GM12872 (cell line): ENCODE results near the gene ZNF235.

Experiments
- TF ChIP-seq, protein P1 (sequence below): IDR thresholded peaks from 3 replicates; pipeline ENCODE4 v1.5.1; 2011; ENCODE audit warnings: low read depth, mild to moderate bottlenecking, low read length, moderate library complexity; ENCODE audit not compliant: insufficient read depth

Gene ZNF235

DNA sequence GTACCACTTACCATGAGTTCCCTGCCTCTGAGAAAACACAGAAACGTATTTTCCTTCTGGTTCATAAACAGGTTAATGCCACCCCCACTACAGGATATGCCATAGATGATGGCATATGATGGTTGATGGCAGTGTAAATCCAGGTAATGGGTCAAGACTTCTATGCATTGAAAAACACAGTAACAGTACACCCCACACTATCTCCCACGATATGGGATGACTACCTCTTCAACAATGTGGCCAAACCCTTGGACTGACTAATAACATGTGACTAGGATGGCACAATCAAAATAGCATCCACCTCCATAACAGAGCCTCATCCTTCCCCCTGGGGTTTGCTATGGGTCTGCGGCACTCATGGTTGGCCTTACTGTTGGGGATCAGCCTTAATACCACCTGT, 22.0 kb downstream of the ZNF235 start:
- TF ChIP-seq, protein P1, sequence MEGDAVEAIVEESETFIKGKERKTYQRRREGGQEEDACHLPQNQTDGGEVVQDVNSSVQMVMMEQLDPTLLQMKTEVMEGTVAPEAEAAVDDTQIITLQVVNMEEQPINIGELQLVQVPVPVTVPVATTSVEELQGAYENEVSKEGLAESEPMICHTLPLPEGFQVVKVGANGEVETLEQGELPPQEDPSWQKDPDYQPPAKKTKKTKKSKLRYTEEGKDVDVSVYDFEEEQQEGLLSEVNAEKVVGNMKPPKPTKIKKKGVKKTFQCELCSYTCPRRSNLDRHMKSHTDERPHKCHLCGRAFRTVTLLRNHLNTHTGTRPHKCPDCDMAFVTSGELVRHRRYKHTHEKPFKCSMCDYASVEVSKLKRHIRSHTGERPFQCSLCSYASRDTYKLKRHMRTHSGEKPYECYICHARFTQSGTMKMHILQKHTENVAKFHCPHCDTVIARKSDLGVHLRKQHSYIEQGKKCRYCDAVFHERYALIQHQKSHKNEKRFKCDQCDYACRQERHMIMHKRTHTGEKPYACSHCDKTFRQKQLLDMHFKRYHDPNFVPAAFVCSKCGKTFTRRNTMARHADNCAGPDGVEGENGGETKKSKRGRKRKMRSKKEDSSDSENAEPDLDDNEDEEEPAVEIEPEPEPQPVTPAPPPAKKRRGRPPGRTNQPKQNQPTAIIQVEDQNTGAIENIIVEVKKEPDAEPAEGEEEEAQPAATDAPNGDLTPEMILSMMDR = no peak

DNA sequence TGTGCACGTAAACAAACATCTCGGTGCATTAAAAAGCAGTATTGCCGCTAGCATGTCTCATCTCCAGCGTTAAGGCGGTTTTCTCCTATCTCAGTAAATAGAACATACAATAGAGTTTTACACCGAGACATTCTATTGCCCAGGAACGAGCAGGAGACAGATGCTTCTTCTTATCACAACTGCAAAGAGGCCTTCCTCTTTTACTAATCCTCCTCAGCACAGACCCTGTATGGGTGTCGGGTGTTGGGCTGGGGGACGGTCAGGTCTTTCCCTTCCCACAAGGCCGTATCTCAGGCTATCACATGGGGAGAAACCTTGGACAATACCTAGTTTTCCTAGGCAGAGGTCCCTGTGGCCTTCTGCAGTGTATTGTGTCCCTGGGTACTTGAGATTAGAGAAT, 23.9 kb downstream of the ZNF235 start:
- TF ChIP-seq, protein P1 = no peak

DNA sequence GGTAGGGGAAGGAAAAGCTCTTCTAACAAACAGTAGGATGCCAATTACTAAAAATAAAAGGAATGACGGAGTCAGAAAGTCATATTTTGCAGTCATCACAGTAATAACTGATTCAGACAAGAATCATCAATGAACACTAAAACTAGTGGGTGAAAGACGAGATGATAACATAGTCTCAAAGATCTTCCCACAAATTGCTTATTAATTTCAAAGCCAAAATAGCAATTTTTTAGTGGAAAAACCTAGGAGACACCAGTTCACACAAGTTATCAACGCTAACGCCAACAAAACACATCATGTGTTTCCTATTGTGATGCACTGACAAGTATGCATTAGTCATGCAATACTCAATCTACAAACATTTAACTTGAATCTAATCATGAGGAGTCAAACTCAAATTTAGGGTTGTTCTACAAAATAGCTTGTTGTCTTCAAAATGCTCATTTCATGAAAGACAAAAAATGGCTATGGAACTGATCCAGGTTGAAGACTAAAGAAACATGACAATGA, 26.6 kb downstream of the ZNF235 start:
- TF ChIP-seq, protein P1 = no peak

DNA sequence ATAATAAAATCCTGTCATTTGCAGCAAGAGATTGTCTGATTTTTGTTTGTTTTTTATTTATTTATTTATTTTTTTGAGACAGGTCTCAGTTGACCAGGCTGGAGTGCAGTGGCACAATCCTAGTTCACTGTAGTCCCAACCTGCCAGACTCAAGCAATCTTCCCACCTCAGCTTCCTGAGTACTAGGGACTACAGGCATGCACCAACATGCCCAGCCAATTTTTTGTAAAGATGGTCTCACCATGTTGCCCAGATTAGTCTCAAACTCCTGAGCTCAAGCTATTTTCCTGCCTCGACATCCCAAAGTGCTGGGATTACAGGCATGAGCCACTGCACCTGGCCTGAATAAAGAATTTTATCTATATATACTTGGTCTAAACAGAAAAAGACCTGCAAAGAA, 27.5 kb downstream of the ZNF235 start:
- TF ChIP-seq, protein P1 = no peak

DNA sequence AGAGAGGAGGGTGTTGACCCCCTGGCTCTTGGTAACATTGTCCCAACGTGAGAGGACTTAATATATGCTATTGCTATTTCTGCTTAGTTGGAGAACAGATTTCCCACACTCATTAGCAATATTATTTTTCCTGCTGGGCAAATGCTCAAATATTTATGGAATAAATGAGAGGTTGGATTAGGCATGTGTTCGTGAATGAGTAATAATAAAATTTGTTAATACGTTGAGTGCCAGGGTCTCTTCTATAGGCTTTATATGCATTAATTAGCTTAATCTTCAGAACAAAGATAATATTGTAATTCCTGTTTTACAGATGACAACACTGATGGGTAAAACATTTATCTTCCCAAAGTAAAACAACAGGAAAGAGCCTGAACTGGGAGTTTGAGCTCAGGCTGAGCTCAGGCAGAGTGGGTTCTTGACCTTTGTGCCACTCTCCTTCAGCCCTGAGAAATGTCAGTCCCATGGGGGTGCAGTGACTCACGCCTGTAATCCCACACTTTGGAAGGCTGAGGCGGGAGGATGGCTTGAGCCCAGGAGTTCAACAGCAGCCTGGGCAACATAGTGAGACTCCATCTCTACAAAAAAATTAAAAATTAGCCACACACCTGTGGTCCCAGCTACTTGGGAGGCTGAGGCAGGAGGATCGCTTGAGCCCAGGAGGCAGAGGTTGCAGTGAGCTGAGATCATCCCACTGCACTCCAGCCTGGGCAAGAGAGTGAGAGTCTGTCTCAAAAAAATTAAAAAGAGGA, 44.0 kb downstream of the ZNF235 start:
- TF ChIP-seq, protein P1 = no peak

DNA sequence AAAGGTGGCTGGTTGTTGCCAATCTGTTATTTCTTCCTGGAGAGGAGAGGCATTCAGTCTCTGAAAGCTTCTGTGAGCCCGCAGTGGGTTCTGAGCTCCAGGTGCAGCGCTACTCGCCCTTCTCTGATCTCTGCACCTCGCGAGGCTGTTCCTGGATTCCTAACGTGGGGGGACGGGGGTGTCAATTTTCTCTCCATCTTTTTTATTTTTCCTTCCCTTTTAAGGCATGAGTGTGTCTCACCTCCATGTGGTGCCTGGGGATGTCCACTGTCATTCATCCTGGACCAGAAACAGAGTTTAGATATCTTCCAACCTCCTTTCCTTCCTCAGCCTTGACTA, 44.5 kb downstream of the ZNF235 start:
- TF ChIP-seq, protein P1 = no peak

DNA sequence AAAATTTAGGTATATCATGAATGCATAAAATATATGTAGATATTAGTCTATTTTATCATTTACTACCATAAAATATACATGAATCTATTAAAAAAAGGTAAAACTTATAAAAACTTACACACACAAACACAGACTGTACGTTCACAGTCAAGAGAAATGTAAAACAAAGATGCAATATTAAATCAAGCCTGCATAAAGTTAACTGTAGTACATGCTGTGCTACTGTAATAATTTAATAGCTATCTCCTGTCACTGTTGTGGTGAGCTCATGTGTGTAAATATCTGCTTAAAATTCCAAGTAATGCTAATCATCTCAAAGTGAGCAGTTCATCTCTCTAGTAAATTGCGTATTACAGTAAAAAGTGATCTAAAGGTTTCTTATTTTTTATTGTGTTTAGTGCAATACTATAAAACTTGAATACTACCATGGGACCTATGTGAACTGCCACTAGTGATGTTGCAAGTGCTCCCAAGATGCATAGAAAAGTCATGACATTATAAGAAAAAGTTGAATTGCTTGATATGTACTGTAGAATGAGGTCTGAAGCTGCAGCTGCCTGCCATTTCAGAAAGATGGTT, 45.9 kb downstream of the ZNF235 start:
- TF ChIP-seq, protein P1 = no peak
